Naive thymus-derived CD4-positive, alpha-beta T cell (primary cell): Measurements from ENCODE around the gene LRRC45. TPM values are rescaled to one million over a fixed set of nuclear protein-coding genes. Genes with fewer than 3 reads are reported as not detected.
"Not testable (repeated sequence)": the region's sequence is repeated elsewhere in the genome, so short reads cannot be mapped to it uniquely, and the experiment has no call there.

Experiments used
- ATAC-seq: fragments of 150-1000 bp; cut with Tn5 transposase; 2 replicates; pipeline ENCODE4 v1.10.0; 2021; ENCODE audit warnings: mild to moderate bottlenecking, moderate library complexity
- CTCF ChIA-PET: fragments of 350-600 bp; sonication (Branson Sonifier 250); formaldehyde crosslinking; loops from one replicate; lab custom pipeline; 2021; ENCODE audit warnings: antibody characterized with exemption; lab: Charles Lee
- POLR2A ChIA-PET: fragments of 350-600 bp; sonication (Branson Sonifier 250); formaldehyde crosslinking; loops from one replicate; lab custom pipeline; 2021; ENCODE audit warnings: antibody characterized with exemption, inconsistent platforms; lab: Charles Lee
- DNase-seq, 9 donors: peaks; one replicate each; pipeline versions ENCODE4 v3.0.0 to v3.0.0-alpha.2; 2020 to 2022; ENCODE audit warnings: mixed read lengths in 1 of 9
- H3K27ac ChIP-seq: one replicate; pipeline ENCODE4 v1.7.0; 2013; ENCODE audit warnings: mild to moderate bottlenecking, low read depth, low read length, moderate library complexity
- H3K27me3 ChIP-seq, 2 donors: one replicate each; pipeline ENCODE4 v1.7.0; 2013; ENCODE audit warnings: low read length in 2 of 2, mild to moderate bottlenecking in 2 of 2, moderate library complexity in 2 of 2; ENCODE audit not compliant: control insufficient read depth in 2 of 2, insufficient read depth in 2 of 2
- H3K36me3 ChIP-seq, 3 experiments: 1 replicate in 2 of 3; 2 replicates in 1 of 3; pipeline ENCODE4 v1.7.0; 2013; ENCODE audit warnings: low read length in 3 of 3, mild to moderate bottlenecking in 3 of 3, moderate library complexity in 1 of 3; ENCODE audit not compliant: insufficient read depth in 3 of 3, control insufficient read depth in 2 of 3
- H3K4me1 ChIP-seq, 2 donors: one replicate each; pipeline ENCODE4 v1.7.0; 2013; ENCODE audit warnings: low read length in 2 of 2, mild to moderate bottlenecking in 2 of 2, moderate library complexity in 1 of 2; ENCODE audit not compliant: control insufficient read depth in 2 of 2, insufficient read depth in 2 of 2
- H3K4me3 ChIP-seq: 2 replicates; pipeline ENCODE4 v1.7.0; 2013; ENCODE audit warnings: mild to moderate bottlenecking, low read length
- H3K9me3 ChIP-seq, 3 experiments: 1 replicate in 2 of 3; 2 replicates in 1 of 3; pipeline ENCODE4 v1.7.0; 2013; ENCODE audit warnings: low read length in 3 of 3; ENCODE audit not compliant: control insufficient read depth in 2 of 3
- H3K27ac Mint-ChIP-seq, 9 donors: one replicate each; pipeline ENCODE4 v1.8.0; 2020 to 2022; ENCODE audit warnings: mixed read lengths in 9 of 9, mild to moderate bottlenecking in 8 of 9, moderate library complexity in 5 of 9, inconsistent platforms in 2 of 9
- H3K27me3 Mint-ChIP-seq, 5 donors: one replicate each; pipeline ENCODE4 v1.8.0; 2021 to 2022; ENCODE audit warnings: mixed read lengths in 5 of 5, mild to moderate bottlenecking in 1 of 5
- H3K36me3 Mint-ChIP-seq, 5 donors: one replicate each; pipeline ENCODE4 v1.8.0; 2020 to 2022; ENCODE audit warnings: mixed read lengths in 5 of 5, mild to moderate bottlenecking in 3 of 5, inconsistent platforms in 1 of 5
- H3K4me1 Mint-ChIP-seq, 7 donors: one replicate each; pipeline ENCODE4 v1.8.0; 2020 to 2022; ENCODE audit warnings: mixed read lengths in 7 of 7, mild to moderate bottlenecking in 3 of 7, inconsistent platforms in 1 of 7
- H3K4me3 Mint-ChIP-seq, 10 donors: one replicate each; pipeline ENCODE4 v1.8.0; 2020 to 2022; ENCODE audit warnings: mild to moderate bottlenecking in 10 of 10, mixed read lengths in 10 of 10, moderate library complexity in 6 of 10, inconsistent platforms in 2 of 10
- H3K9me3 Mint-ChIP-seq, 11 donors: one replicate each; pipeline ENCODE4 v1.8.0; 2020 to 2022; ENCODE audit warnings: mixed read lengths in 11 of 11, mild to moderate bottlenecking in 4 of 11, inconsistent platforms in 1 of 11, moderate library complexity in 1 of 11
- intact Hi-C, 2 donors: fragments of 100-400 bp; cut with micrococcal nuclease; formaldehyde crosslinking; loops; one replicate each; pipeline ENCODE4 v1.15.1; 2023
- polyA plus RNA-seq, 2 donors: library from polyadenylated mRNA; unstranded; fragments of 300-500 nt; fragmentation: Illumina TruSeq; gene quantifications; one replicate each; pipeline ENCODE4 v1.2.3, GENCODE V29; 2021
- total RNA-seq, 6 experiments: library from RNA in 5 of 6; stranded (reverse) in 5 of 6; gene quantifications; 1 replicate in 5 of 6; 2 replicates in 1 of 6; pipeline ENCODE4 v1.2.3 and lab custom pipeline; 2021 to 2026

The LRRC45 gene
- total and polyA plus RNA-seq, 7 experiments from 2014 or later: 4.1 to 39.1 (median 12.0) TPM

DNA sequence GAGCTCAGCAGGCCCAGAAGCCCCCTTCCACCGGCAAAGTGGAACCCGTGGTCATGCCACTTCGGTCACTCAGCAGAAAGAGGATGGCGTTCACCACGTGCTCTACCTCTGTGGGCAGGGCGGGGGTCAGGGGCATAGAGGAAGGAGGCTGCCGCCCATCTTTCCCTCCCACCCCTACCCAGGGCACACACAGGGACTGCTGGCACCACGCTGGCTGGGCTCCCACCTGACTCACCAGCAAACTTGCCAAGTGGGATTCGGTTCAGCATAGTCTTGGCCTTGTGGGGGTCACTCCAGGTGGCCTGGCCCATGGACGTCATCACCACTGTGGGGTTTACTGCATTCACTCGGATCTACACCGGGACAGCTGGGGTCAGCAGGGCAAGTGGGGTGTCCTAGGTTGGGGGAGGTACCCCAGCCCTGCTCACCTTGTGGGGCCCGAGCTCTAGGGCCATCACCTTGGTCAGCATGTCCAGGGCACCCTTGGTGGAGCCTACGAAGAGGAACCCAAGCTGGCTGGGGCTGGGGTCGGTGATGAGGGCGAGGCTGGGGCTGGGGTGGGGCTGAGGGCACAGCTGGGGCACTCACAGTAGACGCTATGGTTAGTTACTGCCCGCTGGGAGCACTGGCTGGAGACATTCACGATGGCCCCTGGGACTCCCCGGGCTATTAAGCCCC, 13.0 kb downstream of the LRRC45 start:
- Histone ChIP-seq H3K4me1 (peaks cover 7% of the 10 kb centered on the region in 2 donors), H3K4me3 (peak overlapping the region; percentile 71), H3K9me3 (no peaks in the 10 kb centered on the region), H3K36me3 (peaks cover 0 to 6% (median 0%) of the 10 kb centered on the region in 3 experiments), H3K27me3 (no peaks in the 10 kb centered on the region), H3K27ac (peak overlapping the region; percentile 75)
- H3K4me3 Mint-ChIP-seq: peak overlapping the region; percentile 59 to 94 (median 86)
- no peaks in the 10 kb centered on the region for H3K9me3 Mint-ChIP-seq
- peaks cover 0 to 7% (median 6%) of the 10 kb centered on the region in 5 donors for H3K36me3 Mint-ChIP-seq
- ATAC-seq: no peak
- CTCF ChIA-PET: interaction anchor here (1.0 kb wide), 1 partner anchor 76 kb away, joined by 4 read pairs; no protein-coding TSS in a partner anchor
- POLR2A ChIA-PET: interaction anchor here (1.5 to 3.1 kb wide), 4 partner anchors 10 to 91 kb away, joined by 3 to 12 read pairs (median 6); no protein-coding TSS in a partner anchor
- peaks cover 14 to 29% (median 24%) of the 10 kb centered on the region in 7 donors for H3K4me1 Mint-ChIP-seq
- H3K27ac Mint-ChIP-seq: peak overlapping the region in 5 of 9 donors; percentile 33 to 82 (median 62)
- intact Hi-C loops: loop anchor here (5.0 to 10.0 kb wide), 5 partner anchors 59 to 419 kb away; partner anchors contain the start of genes ARL16 (in 1 of the 2), CYBC1 (in 1 of the 2), FASN (in 1 of the 2) and HGS (in 1 of the 2)
- no peaks in the 10 kb centered on the region for H3K27me3 Mint-ChIP-seq
- DNase-seq: no peak

DNA sequence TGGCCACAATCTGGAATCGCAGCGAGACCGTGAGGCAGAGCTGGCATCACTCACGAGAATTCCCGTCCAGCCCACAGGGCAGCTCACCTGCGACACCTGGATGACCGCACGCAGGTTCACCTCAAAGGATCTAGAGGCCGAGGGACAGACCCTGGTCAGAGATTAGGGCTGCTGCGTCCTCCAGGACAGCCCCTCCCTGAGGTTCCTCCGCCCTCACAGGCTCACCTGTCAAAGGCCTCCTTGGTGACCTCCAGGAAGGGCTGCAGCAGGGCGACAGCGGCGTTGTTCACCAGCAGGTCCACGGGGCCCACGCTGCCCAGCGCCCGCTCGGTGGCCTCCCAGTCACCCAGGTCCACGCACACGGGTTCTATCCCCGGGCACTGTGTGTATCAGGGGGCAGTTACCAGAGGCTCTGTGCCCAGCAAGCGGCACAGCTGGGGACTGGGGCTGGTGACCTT, 13.6 kb downstream of the LRRC45 start:
- H3K27ac Mint-ChIP-seq: peak overlapping the region in 5 of 9 donors; percentile 46 to 93 (median 63)
- CTCF ChIA-PET: no interaction called here
- ATAC-seq: no peak

DNA sequence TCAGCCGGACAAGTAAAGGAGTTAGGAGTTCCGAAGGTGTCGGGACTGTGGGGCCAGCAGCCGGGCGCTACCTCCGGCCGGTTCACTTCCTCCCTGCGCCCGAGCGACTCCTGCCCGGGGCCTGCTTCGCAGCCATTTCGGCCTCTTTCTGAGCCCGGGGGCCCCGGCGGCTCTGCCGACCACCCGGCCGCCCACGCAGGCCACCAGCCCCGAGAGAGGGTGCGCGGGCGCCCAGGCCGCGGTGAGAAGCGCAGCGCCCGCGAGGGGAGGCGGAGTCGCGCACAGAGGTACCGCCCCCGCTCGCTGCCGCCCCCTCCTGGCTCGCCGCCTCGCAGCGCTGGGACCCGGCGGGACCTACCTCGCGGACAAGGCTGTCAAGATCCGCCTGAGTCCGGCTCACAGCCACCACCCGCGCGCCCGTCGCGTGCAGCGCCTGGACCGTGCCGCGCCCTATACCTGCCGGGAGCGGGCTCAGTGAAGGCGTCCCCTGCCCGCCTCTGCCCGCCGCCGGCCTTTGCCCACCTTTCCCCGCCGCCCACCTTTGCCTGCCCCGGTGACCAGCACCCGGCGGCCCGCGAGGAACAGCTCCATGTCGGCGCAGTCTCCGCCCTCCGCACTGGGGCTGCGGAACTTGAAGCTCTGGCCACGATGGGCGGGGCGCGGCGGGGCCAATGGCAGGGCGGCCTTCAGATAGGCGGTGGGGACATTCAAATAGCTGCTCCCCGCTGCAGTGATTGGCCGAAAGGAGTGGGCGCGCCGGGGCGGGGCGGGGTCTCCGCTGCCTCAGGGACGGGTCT, 14.2 kb downstream of the LRRC45 start, which contains the start of gene DCXR:
DCXR (minus strand) TSS at position 606 of the 797 bp plus-strand sequence; CDS start at position 591, 15 bp downstream.
- peak within 1 kb of the TSS; percentile 71 for H3K4me3 ChIP-seq
- H3K4me1 ChIP-seq: peaks cover 7% of the 10 kb centered on the region in 2 donors
- POLR2A ChIA-PET: interaction anchor here (0.5 to 3.1 kb wide), 14 partner anchors 11 to 354 kb away, joined by 3 to 12 read pairs (median 4); partner anchors contain the start of genes ARL16 and HGS
- DNase-seq (peak; percentile 87 to 97 (median 93)), ATAC-seq (peak; percentile 96)
- intact Hi-C loops: loop anchor here (1.0 to 10.0 kb wide), 12 partner anchors 14 to 418 kb away; partner anchors contain the start of genes FASN (in 2 of the 2), GPS1 (in 2 of the 2), LRRC45 (in 2 of the 2) and RFNG (in 2 of the 2)
- Mint-ChIP-seq H3K27me3 (no peaks in the 10 kb centered on the region), H3K27ac (peak within 1 kb of the TSS; percentile 61 to 94 (median 90)), H3K4me3 (peak within 1 kb of the TSS; percentile 82 to 94 (median 89)), H3K4me1 (peaks cover 14 to 29% (median 24%) of the 10 kb centered on the region in 7 donors), H3K36me3 (peaks cover 0 to 7% (median 6%) of the 10 kb centered on the region in 5 donors), H3K9me3 (no peaks in the 10 kb centered on the region)
- H3K27ac ChIP-seq: peak within 1 kb of the TSS; percentile 75
- no peaks in the 10 kb centered on the region for H3K27me3 ChIP-seq
- CTCF ChIA-PET: interaction anchor here (0.6 to 1.8 kb wide), 14 partner anchors 9 to 420 kb away, joined by 3 to 7 read pairs (median 4); partner anchors contain the start of genes CENPX and LRRC45
- H3K36me3 ChIP-seq: peaks cover 0 to 6% (median 0%) of the 10 kb centered on the region in 3 experiments
- H3K9me3 ChIP-seq: no peaks in the 10 kb centered on the region

More for the DNA sequence above, 13.6 kb downstream of the LRRC45 start:
- intact Hi-C loops: loop anchor here (1.0 to 10.0 kb wide), 12 partner anchors 13 to 418 kb away; partner anchors contain the start of genes FASN (in 2 of the 2), GPS1 (in 2 of the 2), LRRC45 (in 2 of the 2) and RFNG (in 2 of the 2)
- H3K27ac ChIP-seq: peak overlapping the region; percentile 75
- H3K36me3 ChIP-seq: peaks cover 0 to 6% (median 0%) of the 10 kb centered on the region in 3 experiments
- DNase-seq: no peak
- no peaks in the 10 kb centered on the region for H3K9me3 ChIP-seq
- peak overlapping the region; percentile 71 for H3K4me3 ChIP-seq
- POLR2A ChIA-PET: interaction anchor here (1.5 to 3.1 kb wide), 4 partner anchors 11 to 90 kb away, joined by 3 to 12 read pairs (median 6); no protein-coding TSS in a partner anchor
- no peaks in the 10 kb centered on the region for H3K9me3 Mint-ChIP-seq
- peaks cover 7% of the 10 kb centered on the region in 2 donors for H3K4me1 ChIP-seq
- H3K36me3 Mint-ChIP-seq: peaks cover 0 to 7% (median 6%) of the 10 kb centered on the region in 5 donors
- no peaks in the 10 kb centered on the region for H3K27me3 Mint-ChIP-seq
- no peaks in the 10 kb centered on the region for H3K27me3 ChIP-seq
- peaks cover 14 to 29% (median 24%) of the 10 kb centered on the region in 7 donors for H3K4me1 Mint-ChIP-seq
- H3K4me3 Mint-ChIP-seq: peak overlapping the region; percentile 64 to 94 (median 86)

DNA sequence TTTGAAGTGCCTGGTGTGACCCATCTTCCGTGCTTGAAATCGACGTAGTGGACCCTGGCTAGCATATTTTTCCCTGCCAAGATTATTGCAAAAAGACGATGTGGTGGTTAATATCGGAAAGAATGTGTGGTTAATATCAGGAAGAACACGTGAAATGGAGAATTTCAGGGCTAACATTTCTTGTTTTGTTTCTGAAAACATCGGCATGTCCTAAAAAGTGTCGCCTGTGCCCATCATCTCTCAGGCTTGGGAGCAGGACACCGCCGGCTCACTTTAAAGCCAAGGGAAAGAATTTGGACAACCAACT, 14.7 kb downstream of the LRRC45 start:
- Histone ChIP-seq H3K4me3 (peak overlapping the region; percentile 71), H3K4me1 (peaks cover 7% of the 10 kb centered on the region in 2 donors), H3K36me3 (peaks cover 0 to 6% (median 0%) of the 10 kb centered on the region in 3 experiments), H3K27me3 (no peaks in the 10 kb centered on the region), H3K9me3 (no peaks in the 10 kb centered on the region), H3K27ac (peak overlapping the region; percentile 75)
- no peaks in the 10 kb centered on the region for H3K27me3 Mint-ChIP-seq
- no peaks in the 10 kb centered on the region for H3K9me3 Mint-ChIP-seq
- no peak for DNase-seq
- H3K27ac Mint-ChIP-seq: peak overlapping the region; percentile 61 to 94 (median 90)
- peaks cover 0 to 7% (median 6%) of the 10 kb centered on the region in 5 donors for H3K36me3 Mint-ChIP-seq
- H3K4me1 Mint-ChIP-seq: peaks cover 14 to 29% (median 24%) of the 10 kb centered on the region in 7 donors
- ATAC-seq: no peak
- intact Hi-C loops: loop anchor here (1.0 to 10.0 kb wide), 12 partner anchors 13 to 417 kb away; partner anchors contain the start of genes FASN (in 2 of the 2), GPS1 (in 2 of the 2), LRRC45 (in 2 of the 2) and RFNG (in 2 of the 2)
- peak overlapping the region; percentile 82 to 94 (median 89) for H3K4me3 Mint-ChIP-seq
- POLR2A ChIA-PET: interaction anchor here (0.6 to 3.1 kb wide), 13 partner anchors 10 to 354 kb away, joined by 3 to 12 read pairs (median 4); partner anchors contain the start of genes ARL16 and HGS
- CTCF ChIA-PET: interaction anchor here (0.6 to 1.8 kb wide), 14 partner anchors 9 to 419 kb away, joined by 3 to 7 read pairs (median 4); partner anchors contain the start of genes CENPX and LRRC45

DNA sequence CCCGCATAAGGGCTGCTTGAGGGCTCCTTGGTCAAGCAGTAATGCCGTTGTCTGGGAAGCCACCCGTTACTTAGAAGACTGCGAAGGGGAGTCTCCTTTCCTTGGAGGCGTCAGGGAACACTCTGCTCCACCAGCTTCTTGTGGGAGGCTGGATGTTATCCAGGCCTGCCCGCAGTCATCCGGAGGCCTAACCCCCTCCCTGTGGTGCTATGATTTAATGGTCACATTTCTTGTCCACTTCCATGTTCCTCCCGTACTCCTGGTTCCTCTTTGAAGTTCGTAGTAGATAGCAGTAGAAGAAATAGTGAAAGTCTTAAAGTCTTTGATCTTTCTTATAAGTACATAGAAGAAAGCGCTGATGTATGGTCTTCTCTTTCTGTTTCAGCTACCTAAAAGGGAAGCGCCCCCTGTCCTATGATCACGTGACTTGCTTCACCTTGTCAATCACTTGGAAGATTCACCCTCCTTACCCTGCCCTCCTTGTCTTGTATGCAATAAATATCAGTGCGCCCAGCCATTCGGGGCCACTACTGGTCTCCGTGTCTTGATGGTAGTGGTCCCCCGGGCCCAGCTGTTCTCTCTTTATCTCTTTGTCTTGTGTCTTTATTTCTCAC, 15.8 kb downstream of the LRRC45 start:
- not testable (repeated sequence) for H3K27me3 Mint-ChIP-seq, H3K27me3 ChIP-seq, H3K36me3 ChIP-seq, H3K27ac ChIP-seq, DNase-seq, H3K36me3 Mint-ChIP-seq, H3K4me3 ChIP-seq, ATAC-seq, H3K9me3 Mint-ChIP-seq, H3K4me1 ChIP-seq, H3K9me3 ChIP-seq
- H3K27ac Mint-ChIP-seq: peak overlapping the region in 3 of 9 donors; percentile 2 to 70 (median 41)
- POLR2A ChIA-PET: interaction anchor here (0.5 to 1.8 kb wide), 3 partner anchors 9 to 85 kb away, joined by 3 to 5 read pairs (median 4); no protein-coding TSS in a partner anchor
- H3K4me1 Mint-ChIP-seq: peaks cover 14 to 29% (median 24%) of the 10 kb centered on the region in 7 donors
- H3K4me3 Mint-ChIP-seq: peak overlapping the region in 8 of 10 donors; percentile 10 to 81 (median 28)
- intact Hi-C loops: loop anchor here (5.0 to 10.0 kb wide), 5 partner anchors 56 to 416 kb away; partner anchors contain the start of genes ARL16 (in 1 of the 2), CYBC1 (in 1 of the 2), FASN (in 1 of the 2) and HGS (in 1 of the 2)
- CTCF ChIA-PET: interaction anchor here (1.2 to 1.8 kb wide), 3 partner anchors 12 to 314 kb away, joined by 4 to 6 read pairs (median 4); no protein-coding TSS in a partner anchor
